GM12864 (cell line): ENCODE results near the gene FAM114A2.
A peak's percentile ranks its signal among the peaks of the same experiment; 100 is the strongest.

ENCODE experiments used
- DNase-seq: peaks from one replicate; pipeline ENCODE4 v3.0.0-alpha.2; 2011; ENCODE audit warnings: low read depth
- H3K4me3 ChIP-seq: 2 replicates; pipeline ENCODE4 v1.5.1; 2011; ENCODE audit warnings: mild to moderate bottlenecking, low read depth, low read length, control low read depth
- CTCF ChIP-seq: IDR thresholded peaks from 2 replicates; pipeline ENCODE4 v1.5.1; 2011; ENCODE audit warnings: low read depth, mild to moderate bottlenecking, moderate library complexity, low read length, control low read depth, inconsistent platforms; ENCODE audit errors: missing control alignments

The FAM114A2 gene

GRCh38 chr5:154038707-154039457 lies at the start of gene FAM114A2, which contains the start of gene MFAP3:
Gene FAM114A2, minus strand, starts transcription at chr5:154038910. Its CDS starts 3,957 bp downstream, at chr5:154034953.
Gene MFAP3, plus strand, starts transcription at chr5:154038967. Its CDS starts 10,756 bp downstream, at chr5:154049723.
- peak within 1 kb of the TSS; percentile 68 for H3K4me3 ChIP-seq
- TF ChIP-seq CTCF = no peak
- DNase-seq = peak; percentile 79

GRCh38 chr5:154087260-154087659 lies 48.5 kb upstream of the FAM114A2 start:
- no peak overlapping the region for H3K4me3 ChIP-seq
- no peak for TF ChIP-seq CTCF
- DNase-seq = no peak

DNA sequence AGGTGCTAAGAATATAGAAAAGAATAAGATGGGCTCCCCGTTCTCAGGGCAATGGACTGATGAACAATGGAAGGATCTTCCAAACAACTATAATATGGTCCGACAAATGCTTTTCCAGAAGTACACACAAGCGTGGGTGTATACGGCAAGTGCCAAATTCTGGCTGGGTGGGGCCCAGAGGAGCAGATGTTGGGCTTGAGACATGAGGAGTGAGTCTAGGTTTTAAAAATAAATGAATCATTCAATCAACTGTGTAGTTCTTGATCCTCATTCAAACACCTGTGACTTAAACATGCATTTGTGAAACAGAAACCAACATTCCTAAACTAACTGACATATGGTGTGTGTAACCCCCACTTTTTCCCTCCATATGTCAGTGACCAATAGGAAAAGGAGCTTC lies 47.9 kb upstream of the FAM114A2 start:
- TF ChIP-seq CTCF = no peak
- H3K4me3 ChIP-seq = no peak overlapping the region
- DNase-seq = no peak

GRCh38 chr5:154086146-154086545 lies 47.4 kb upstream of the FAM114A2 start:
- no peak for DNase-seq
- no peak overlapping the region for H3K4me3 ChIP-seq
- no peak for TF ChIP-seq CTCF

DNA sequence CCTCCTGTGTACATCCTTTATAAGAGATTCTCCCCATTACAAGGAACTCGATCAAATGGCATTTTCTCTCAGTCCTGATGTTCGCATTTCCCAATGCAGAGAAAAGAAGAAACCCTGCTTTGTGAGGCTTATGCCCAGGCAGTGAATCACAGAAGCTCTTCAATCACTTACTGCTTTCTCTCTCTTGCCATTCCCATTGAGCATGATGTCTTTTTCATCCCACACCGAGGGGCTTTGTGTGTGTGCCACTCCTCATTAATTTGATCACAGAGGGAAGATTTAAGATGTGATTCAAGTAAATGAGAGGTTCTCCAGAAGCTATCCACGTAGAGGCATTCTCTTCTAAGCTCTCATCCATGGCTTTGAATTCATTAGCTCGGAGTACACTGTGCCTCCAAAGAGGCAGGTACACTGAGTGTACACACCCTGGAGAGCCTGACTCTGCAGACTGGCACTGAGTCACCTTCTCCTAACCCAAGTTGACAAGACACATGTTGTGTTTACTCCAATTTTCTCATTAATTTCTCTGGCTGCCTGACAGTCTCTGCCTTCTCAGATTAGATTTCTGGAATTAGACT lies 45.4 kb upstream of the FAM114A2 start:
- no peak for DNase-seq
- H3K4me3 ChIP-seq = no peak overlapping the region
- TF ChIP-seq CTCF = no peak

GRCh38 chr5:154081246-154081645 lies 42.5 kb upstream of the FAM114A2 start:
- no peak overlapping the region for H3K4me3 ChIP-seq
- no peak for DNase-seq
- TF ChIP-seq CTCF = no peak

GRCh38 chr5:154078272-154078671 lies 39.6 kb upstream of the FAM114A2 start:
- H3K4me3 ChIP-seq = no peak overlapping the region
- no peak for TF ChIP-seq CTCF
- DNase-seq = no peak
